Stimulated activated naive B cell treated with anti-CD40 and anti-IgM and Interleukin-4, amounts not matched to agents 10 μg/mL and 1 μg/mL and 100 μg/mL, for 72 hours (primary cell): ENCODE data around the gene TXNRD1.
A peak's percentile ranks its signal among the peaks of the same experiment; 100 is the strongest.
"Not testable (repeated sequence)": the region's sequence is repeated elsewhere in the genome, so short reads cannot be mapped to it uniquely, and the experiment has no call there.

Experiments used
- ATAC-seq, 2 donors: fragments of 150-1000 bp; cut with Tn5 transposase; replicated peaks; 2 replicates each; pipeline ENCODE4 v1.10.0; 2021; ENCODE audit warnings: moderate library complexity in 1 of 2
- DNase-seq: peaks from one replicate; pipeline ENCODE4 v3.0.0; 2021
- H3K27ac Mint-ChIP-seq: one replicate; pipeline ENCODE4 v1.8.0; 2022; ENCODE audit warnings: mild to moderate bottlenecking, mixed read lengths
- H3K27me3 Mint-ChIP-seq, 2 donors: one replicate each; pipeline ENCODE4 v1.8.0; 2022; ENCODE audit warnings: mixed read lengths in 2 of 2
- H3K36me3 Mint-ChIP-seq, 2 donors: one replicate each; pipeline ENCODE4 v1.8.0; 2022; ENCODE audit warnings: mixed read lengths in 2 of 2, mild to moderate bottlenecking in 1 of 2
- H3K4me1 Mint-ChIP-seq, 2 donors: one replicate each; pipeline ENCODE4 v1.8.0; 2022; ENCODE audit warnings: mixed read lengths in 2 of 2, mild to moderate bottlenecking in 1 of 2
- H3K4me3 Mint-ChIP-seq, 2 donors: one replicate each; pipeline ENCODE4 v1.8.0; 2022; ENCODE audit warnings: mild to moderate bottlenecking in 2 of 2, mixed read lengths in 2 of 2, moderate library complexity in 1 of 2
- H3K9me3 Mint-ChIP-seq, 2 donors: one replicate each; pipeline ENCODE4 v1.8.0; 2022; ENCODE audit warnings: mixed read lengths in 2 of 2, mild to moderate bottlenecking in 1 of 2

The TXNRD1 gene

GRCh38 chr12:104215638-104216297 lies at the start of gene TXNRD1:
Gene TXNRD1, plus strand, starts transcription at chr12:104215779. Its CDS starts 24 bp downstream, at chr12:104215803.
- Mint-ChIP-seq H3K36me3 (no peaks in the 10 kb centered on the region), H3K4me1 (peaks cover 10 to 21% of the 10 kb centered on the region in 2 donors), H3K27ac (peak within 1 kb of the TSS; percentile 83), H3K9me3 (no peaks in the 10 kb centered on the region), H3K4me3 (peak within 1 kb of the TSS; percentile 82 to 90), H3K27me3 (peaks cover 7 to 11% of the 10 kb centered on the region in 2 donors)
- ATAC-seq (peak; percentile 95), DNase-seq (peak; percentile 82)

GRCh38 chr12:104165801-104166200 lies 49.8 kb upstream of the TXNRD1 start:
- H3K27ac Mint-ChIP-seq: no peak overlapping the region
- no peaks in the 10 kb centered on the region for H3K4me1 Mint-ChIP-seq
- ATAC-seq: no peak
- no peak for DNase-seq
- H3K9me3 Mint-ChIP-seq: no peaks in the 10 kb centered on the region
- peaks cover 4 to 15% of the 10 kb centered on the region in 2 donors for H3K27me3 Mint-ChIP-seq
- no peaks in the 10 kb centered on the region for H3K36me3 Mint-ChIP-seq
- H3K4me3 Mint-ChIP-seq: no peak overlapping the region

DNA sequence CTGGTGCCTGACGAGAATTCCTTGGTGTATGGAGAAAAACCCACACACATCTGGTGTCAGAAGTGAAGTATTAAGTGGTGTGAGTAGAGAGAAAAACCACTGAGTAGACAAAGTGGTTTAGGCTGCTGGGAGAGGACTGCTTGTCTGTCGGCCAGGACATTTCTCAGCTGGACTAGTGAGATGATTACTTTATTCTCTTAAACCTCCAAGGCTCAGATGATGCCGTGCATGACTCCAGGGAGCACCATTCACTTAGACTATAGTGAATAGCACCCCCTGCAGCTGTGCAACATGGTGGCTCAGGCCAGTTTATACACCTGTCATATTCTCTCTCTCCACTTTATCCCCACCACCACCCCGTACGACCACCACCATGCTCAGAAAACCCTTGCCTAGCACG lies 49.1 kb upstream of the TXNRD1 start:
- no peaks in the 10 kb centered on the region for H3K9me3 Mint-ChIP-seq
- no peaks in the 10 kb centered on the region for H3K4me1 Mint-ChIP-seq
- peaks cover 4 to 15% of the 10 kb centered on the region in 2 donors for H3K27me3 Mint-ChIP-seq
- no peak for ATAC-seq
- H3K36me3 Mint-ChIP-seq: no peaks in the 10 kb centered on the region
- H3K27ac Mint-ChIP-seq: no peak overlapping the region
- no peak for DNase-seq
- H3K4me3 Mint-ChIP-seq: no peak overlapping the region

DNA sequence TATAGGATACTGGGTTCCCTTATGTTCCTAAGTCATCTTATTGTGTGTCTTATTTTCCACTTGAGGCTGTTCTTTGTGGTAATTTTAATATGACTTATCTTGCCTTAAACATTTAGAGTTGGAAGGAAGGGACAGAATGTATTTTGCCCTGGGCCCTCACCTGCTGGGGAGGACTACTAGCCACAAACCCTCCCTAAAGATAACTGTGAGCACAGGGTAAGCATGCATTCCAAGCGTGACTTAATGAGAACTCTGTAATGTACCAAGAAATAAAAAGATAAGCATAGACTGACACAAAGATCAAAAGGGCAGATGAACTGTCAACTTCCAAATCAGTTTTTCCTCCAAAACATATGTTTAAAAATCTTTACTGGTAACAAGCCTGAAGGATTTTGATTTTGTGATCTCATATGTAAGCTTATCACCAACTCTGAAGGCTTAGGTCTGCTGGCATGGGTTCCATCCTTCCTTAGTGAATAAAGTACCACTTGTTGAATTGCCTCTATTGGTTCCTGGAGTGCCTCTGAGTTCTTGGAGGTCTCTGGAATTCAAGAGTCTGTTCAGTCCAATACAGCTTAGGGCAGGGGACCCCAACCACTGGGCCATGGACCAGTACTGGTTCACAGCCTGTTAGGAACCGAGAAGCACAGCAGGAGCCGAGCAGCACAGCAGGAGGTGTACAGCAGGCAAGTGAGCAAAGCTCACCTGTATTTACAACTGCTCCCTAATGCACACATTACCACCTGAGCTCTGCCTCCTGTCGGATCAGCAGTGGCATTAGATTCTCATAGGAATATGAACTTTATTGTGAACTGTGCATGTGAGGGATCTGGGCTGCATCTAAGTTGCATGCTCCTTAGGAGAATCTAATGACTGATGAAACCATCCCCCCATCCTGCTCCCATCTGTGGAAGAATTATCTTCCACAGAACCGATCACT lies 47.8 kb upstream of the TXNRD1 start:
- Mint-ChIP-seq H3K4me3 (no peak overlapping the region), H3K9me3 (no peaks in the 10 kb centered on the region), H3K4me1 (no peaks in the 10 kb centered on the region), H3K27ac (no peak overlapping the region), H3K27me3 (peaks cover 0 to 15% of the 10 kb centered on the region in 2 donors), H3K36me3 (no peaks in the 10 kb centered on the region)
- DNase-seq (no peak), ATAC-seq (no peak)

DNA sequence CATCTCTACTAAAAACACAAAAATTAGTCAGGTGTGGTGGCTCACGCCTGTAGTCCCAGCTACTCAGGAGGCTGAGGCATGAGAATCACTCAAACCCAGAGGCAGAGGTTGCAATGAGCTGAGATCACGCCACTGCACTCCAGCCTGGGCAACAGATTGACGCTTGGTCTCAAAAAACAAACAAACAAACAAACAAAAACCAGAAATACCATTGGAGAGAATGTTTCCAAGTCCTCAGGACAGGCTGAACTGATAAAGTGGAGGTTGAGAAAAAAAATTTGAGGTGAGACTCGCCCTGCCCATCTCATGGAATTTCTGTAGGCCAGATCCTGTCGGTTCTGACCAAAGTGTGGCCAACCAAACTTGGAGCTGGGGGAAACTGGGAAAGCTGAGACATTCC lies 47.0 kb upstream of the TXNRD1 start:
- H3K9me3 Mint-ChIP-seq: no peaks in the 10 kb centered on the region
- H3K36me3 Mint-ChIP-seq: no peaks in the 10 kb centered on the region
- no peak for DNase-seq
- peaks cover 0 to 15% of the 10 kb centered on the region in 2 donors for H3K27me3 Mint-ChIP-seq
- no peak overlapping the region for H3K27ac Mint-ChIP-seq
- no peak for ATAC-seq
- H3K4me3 Mint-ChIP-seq: no peak overlapping the region
- H3K4me1 Mint-ChIP-seq: no peaks in the 10 kb centered on the region

- Mint-ChIP-seq H3K4me3 (no peak overlapping the region), H3K9me3 (no peaks in the 10 kb centered on the region), H3K36me3 (no peaks in the 10 kb centered on the region), H3K27me3 (peaks cover 0 to 15% of the 10 kb centered on the region in 2 donors), H3K27ac (no peak overlapping the region), H3K4me1 (peaks cover 0 to 2% of the 10 kb centered on the region in 2 donors)
- ATAC-seq: no peak
- DNase-seq: no peak
Observed at GRCh38 chr12:104171785-104172569, 43.6 kb upstream of the TXNRD1 start.

GRCh38 chr12:104172570-104172947 lies 43.0 kb upstream of the TXNRD1 start:
- no peaks in the 10 kb centered on the region for H3K36me3 Mint-ChIP-seq
- no peak overlapping the region for H3K27ac Mint-ChIP-seq
- H3K4me3 Mint-ChIP-seq: no peak overlapping the region
- ATAC-seq: no peak
- no peaks in the 10 kb centered on the region for H3K9me3 Mint-ChIP-seq
- no peak for DNase-seq
- peaks cover 2% of the 10 kb centered on the region in 2 donors for H3K4me1 Mint-ChIP-seq
- H3K27me3 Mint-ChIP-seq: peaks cover 0 to 16% of the 10 kb centered on the region in 2 donors

DNA sequence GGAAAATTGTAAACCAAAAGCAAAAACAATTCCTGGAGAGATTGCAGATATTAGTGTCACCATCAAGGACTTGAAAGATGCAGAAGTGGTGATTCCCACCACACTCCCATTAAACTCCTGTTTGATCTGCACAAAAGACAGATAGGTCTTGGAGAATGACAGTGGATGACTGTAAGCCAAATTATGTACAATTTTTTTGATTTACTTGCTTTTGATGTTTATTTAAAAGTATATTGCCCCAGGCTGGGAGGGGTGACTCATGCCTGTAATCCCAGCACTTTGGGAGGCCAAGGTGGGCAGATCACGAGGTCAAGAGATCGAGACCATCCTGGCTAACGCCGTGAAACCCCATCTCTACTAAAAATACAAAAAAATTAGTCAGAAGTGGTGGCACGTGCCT lies 41.8 kb upstream of the TXNRD1 start:
- H3K4me1 Mint-ChIP-seq, DNase-seq, ATAC-seq, H3K36me3 Mint-ChIP-seq, H3K4me3 Mint-ChIP-seq, H3K9me3 Mint-ChIP-seq, H3K27ac Mint-ChIP-seq: not testable (repeated sequence)
- H3K27me3 Mint-ChIP-seq: peaks cover 11 to 19% of the 10 kb centered on the region in 2 donors

- Mint-ChIP-seq H3K27me3 (peaks cover 11 to 13% of the 10 kb centered on the region in 2 donors), H3K27ac (no peak overlapping the region), H3K4me3 (no peak overlapping the region), H3K36me3 (no peaks in the 10 kb centered on the region), H3K4me1 (peaks cover 2 to 6% of the 10 kb centered on the region in 2 donors), H3K9me3 (no peaks in the 10 kb centered on the region)
- ATAC-seq: peak; percentile 69 to 80
- no peak for DNase-seq
Observed at GRCh38 chr12:104175726-104176247, 39.8 kb upstream of the TXNRD1 start.

GRCh38 chr12:104177336-104177662 lies 38.3 kb upstream of the TXNRD1 start:
- H3K9me3 Mint-ChIP-seq: no peaks in the 10 kb centered on the region
- H3K27ac Mint-ChIP-seq: no peak overlapping the region
- no peak for ATAC-seq
- no peaks in the 10 kb centered on the region for H3K36me3 Mint-ChIP-seq
- peaks cover 13 to 15% of the 10 kb centered on the region in 2 donors for H3K27me3 Mint-ChIP-seq
- H3K4me3 Mint-ChIP-seq: no peak overlapping the region
- no peak for DNase-seq
- peaks cover 2 to 6% of the 10 kb centered on the region in 2 donors for H3K4me1 Mint-ChIP-seq

- peaks cover 13 to 15% of the 10 kb centered on the region in 2 donors for H3K27me3 Mint-ChIP-seq
- no peak for DNase-seq
- no peaks in the 10 kb centered on the region for H3K9me3 Mint-ChIP-seq
- H3K4me3 Mint-ChIP-seq: no peak overlapping the region
- ATAC-seq: no peak
- no peak overlapping the region for H3K27ac Mint-ChIP-seq
- peaks cover 2 to 6% of the 10 kb centered on the region in 2 donors for H3K4me1 Mint-ChIP-seq
- no peaks in the 10 kb centered on the region for H3K36me3 Mint-ChIP-seq
Observed at GRCh38 chr12:104177663-104178501, 37.7 kb upstream of the TXNRD1 start.

DNA sequence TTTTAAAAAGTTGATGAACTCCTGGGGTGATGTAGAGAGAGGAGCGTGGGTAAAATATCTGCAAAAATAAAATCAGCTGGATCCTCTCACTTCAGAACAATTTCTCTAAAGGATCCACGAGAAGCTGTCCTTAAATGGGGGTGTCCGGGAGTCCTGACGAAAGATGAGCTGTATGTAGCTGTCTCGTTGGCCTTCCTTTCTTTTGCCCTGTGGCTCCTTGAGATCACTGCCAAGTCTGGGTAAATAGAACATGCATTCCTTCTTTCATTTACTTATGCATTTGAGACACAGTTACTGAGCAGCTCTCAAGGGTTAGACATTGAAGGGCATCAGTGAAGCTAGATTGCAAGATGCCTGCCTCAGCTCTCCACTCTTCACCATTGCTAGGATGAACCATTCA lies 35.2 kb upstream of the TXNRD1 start:
- no peak for ATAC-seq
- no peak overlapping the region for H3K27ac Mint-ChIP-seq
- no peak overlapping the region for H3K4me3 Mint-ChIP-seq

GRCh38 chr12:104181313-104181712 lies 34.3 kb upstream of the TXNRD1 start:
- peaks cover 3 to 6% of the 10 kb centered on the region in 2 donors for H3K4me1 Mint-ChIP-seq
- DNase-seq: no peak
- H3K27ac Mint-ChIP-seq: no peak overlapping the region
- no peak overlapping the region for H3K4me3 Mint-ChIP-seq
- no peak for ATAC-seq
- peaks cover 0 to 3% of the 10 kb centered on the region in 2 donors for H3K9me3 Mint-ChIP-seq
- peaks cover 13 to 15% of the 10 kb centered on the region in 2 donors for H3K27me3 Mint-ChIP-seq
- no peaks in the 10 kb centered on the region for H3K36me3 Mint-ChIP-seq

More for the DNA sequence above, 35.2 kb upstream of the TXNRD1 start:
- Mint-ChIP-seq H3K4me1 (peaks cover 5 to 6% of the 10 kb centered on the region in 2 donors), H3K9me3 (peaks cover 0 to 3% of the 10 kb centered on the region in 2 donors), H3K36me3 (no peaks in the 10 kb centered on the region), H3K27me3 (peaks cover 13 to 15% of the 10 kb centered on the region in 2 donors)
- no peak for DNase-seq
